ENCODE data around the gene SRSF9. TPM values are rescaled to one million over a fixed set of nuclear protein-coding genes. Genes with fewer than 3 reads are reported as not detected.

The SRSF9 gene
- total and polyA plus RNA-seq, 2 of the 13 experiments (the other 11 are each of a cell fraction or from before 2014, with no cell fraction given): 125 to 144 TPM

GRCh38 chr12:120437735-120438494 is 31.6 kb downstream of the SRSF9 start, which contains the start of gene COX6A1 (continued):
- peak; percentile 69 for TF ChIP-seq TFDP2 (CRISPR knock-in tag; IDR thresholded peaks at IDR 0.05)
- 0 out of 2 replicates have a peak, but pooled peaks have one; percentile 30 for TF ChIP-seq ZBTB42 (CRISPR knock-in tag; IDR thresholded peaks at IDR 0.05)
- TF ChIP-seq HNRNPL (IDR thresholded peaks at IDR 0.05; ENCODE audit: low read depth, low read length): no peak
- no peak for TF ChIP-seq PTBP1 (IDR thresholded peaks at IDR 0.05; ENCODE audit: low read depth, low read length, poor library complexity, severe bottlenecking)
- no peak; the same call in 1 of the 2 replicates for TF ChIP-seq ZNF317 (CRISPR knock-in tag; IDR thresholded peaks at IDR 0.05)
- TF ChIP-seq RAD21 (CRISPR knock-in tag; IDR thresholded peaks at IDR 0.05): no peak; the same call in 1 of the 2 replicates
- no peak for TF ChIP-seq BRCA1 (CRISPR knock-in tag; IDR thresholded peaks at IDR 0.05)
- TF ChIP-seq JARID2 (CRISPR knock-in tag; IDR thresholded peaks at IDR 0.05; ENCODE audit: insufficient replicate concordance): no peak
- no peak for TF ChIP-seq HMGA1 (CRISPR knock-in tag; conservative IDR thresholded peaks at IDR 0.05)
- TF ChIP-seq TAF1 (CRISPR knock-in tag; IDR thresholded peaks at IDR 0.05): peak; percentile 94
- no peak for TF ChIP-seq SNRNP70 (IDR thresholded peaks at IDR 0.05; ENCODE audit: low read depth, low read length)
- peak; percentile 70 for TF ChIP-seq ZHX2 (IDR thresholded peaks at IDR 0.05; ENCODE audit: low read depth)
- no peak for TF ChIP-seq ZHX2 (CRISPR knock-in tag; IDR thresholded peaks at IDR 0.05; ENCODE audit: borderline replicate concordance)
- 0 out of 2 replicates have a peak, but pooled peaks have one; percentile 27 for TF ChIP-seq ZZZ3 (CRISPR knock-in tag; IDR thresholded peaks at IDR 0.05; ENCODE audit: borderline replicate concordance)
- no peak for TF ChIP-seq ZNF652 (CRISPR knock-in tag; IDR thresholded peaks at IDR 0.05; ENCODE audit: borderline replicate concordance, low read depth)
- no peak for TF ChIP-seq ZFP62 (CRISPR knock-in tag; IDR thresholded peaks at IDR 0.05)
- no peak for TF ChIP-seq CENPX (CRISPR knock-in tag; IDR thresholded peaks at IDR 0.05)
- no peak for TF ChIP-seq HOXA9 (CRISPR knock-in tag; IDR thresholded peaks at IDR 0.05; ENCODE audit: borderline replicate concordance)
- TF ChIP-seq ETS1 (CRISPR knock-in tag; IDR thresholded peaks at IDR 0.05): no peak
- TF ChIP-seq SUZ12 (IDR thresholded peaks at IDR 0.05; ENCODE audit: low read depth, low read length): no peak
- TF ChIP-seq FOSL2 (CRISPR knock-in tag; IDR thresholded peaks at IDR 0.05): peak; percentile 30
- TF ChIP-seq ARHGAP35 (CRISPR knock-in tag; IDR thresholded peaks at IDR 0.05; ENCODE audit: borderline replicate concordance): peak; percentile 72; the same call in 1 of the 2 replicates
- TF ChIP-seq RBM39 (IDR thresholded peaks at IDR 0.05; ENCODE audit: low read depth, low read length, poor library complexity, severe bottlenecking): peak; percentile 40

Measured in HepG2 (cell line).